ENCODE results near the gene IQCK. TPM values are rescaled to one million over a fixed set of nuclear protein-coding genes. Genes with fewer than 3 reads are reported as not detected.

Gene IQCK
- polyA plus RNA-seq, 3 donors = 0.52 to 1.2 (median 0.58) TPM

GRCh38 chr16:19683453-19684236 lies 34.4 kb upstream of the IQCK start:
- TF ChIP-seq, protein P1, sequence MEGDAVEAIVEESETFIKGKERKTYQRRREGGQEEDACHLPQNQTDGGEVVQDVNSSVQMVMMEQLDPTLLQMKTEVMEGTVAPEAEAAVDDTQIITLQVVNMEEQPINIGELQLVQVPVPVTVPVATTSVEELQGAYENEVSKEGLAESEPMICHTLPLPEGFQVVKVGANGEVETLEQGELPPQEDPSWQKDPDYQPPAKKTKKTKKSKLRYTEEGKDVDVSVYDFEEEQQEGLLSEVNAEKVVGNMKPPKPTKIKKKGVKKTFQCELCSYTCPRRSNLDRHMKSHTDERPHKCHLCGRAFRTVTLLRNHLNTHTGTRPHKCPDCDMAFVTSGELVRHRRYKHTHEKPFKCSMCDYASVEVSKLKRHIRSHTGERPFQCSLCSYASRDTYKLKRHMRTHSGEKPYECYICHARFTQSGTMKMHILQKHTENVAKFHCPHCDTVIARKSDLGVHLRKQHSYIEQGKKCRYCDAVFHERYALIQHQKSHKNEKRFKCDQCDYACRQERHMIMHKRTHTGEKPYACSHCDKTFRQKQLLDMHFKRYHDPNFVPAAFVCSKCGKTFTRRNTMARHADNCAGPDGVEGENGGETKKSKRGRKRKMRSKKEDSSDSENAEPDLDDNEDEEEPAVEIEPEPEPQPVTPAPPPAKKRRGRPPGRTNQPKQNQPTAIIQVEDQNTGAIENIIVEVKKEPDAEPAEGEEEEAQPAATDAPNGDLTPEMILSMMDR (IDR thresholded peaks at IDR 0.05) = no peak
- H2AFZ ChIP-seq (ENCODE audit: insufficient read depth, low read depth, low read length, poor library complexity, severe bottlenecking) = no peak overlapping the region
- no peak overlapping the region for H3K4me3 ChIP-seq (replicated peaks in 1 of 3; ENCODE audit: low read depth in 2 of 3, low read length in 3 of 3)
- intact Hi-C loops (cut with micrococcal nuclease) = no loop called here
- 97% methylated on average over 5 of the region's 6 CpGs for WGBS (ENCODE audit: insufficient coverage)
- no peak for DNase-seq
- peaks cover 4% of the 10 kb centered on the region for H3K4me1 Mint-ChIP-seq
- H3K27me3 Mint-ChIP-seq (ENCODE audit: low read depth in 3 of 3) = peaks cover 0 to 2% (median 0%) of the 10 kb centered on the region in 3 donors
- peak overlapping the region in 1 of 7 donors; percentile 13 for H3K27ac Mint-ChIP-seq
- no peaks in the 10 kb centered on the region for H4K20me1 ChIP-seq (ENCODE audit: insufficient read depth, low read length)
- H3K4me2 ChIP-seq (replicated peaks; ENCODE audit: extremely low read depth, low read length, poor library complexity, severe bottlenecking) = no peak overlapping the region
- peaks cover 0 to 7% (median 3%) of the 10 kb centered on the region in 7 donors for H3K9me3 Mint-ChIP-seq
- H3K79me2 ChIP-seq (ENCODE audit: insufficient read depth, low read length) = no peaks in the 10 kb centered on the region
- H3K27me3 ChIP-seq (ENCODE audit: control insufficient read depth in 2 of 2, insufficient read depth in 2 of 2, low read length in 2 of 2) = no peaks in the 10 kb centered on the region
- no peak overlapping the region for H3K4me3 Mint-ChIP-seq
- H3K27ac ChIP-seq (ENCODE audit: low read depth in 1 of 2, low read length in 2 of 2) = peak overlapping the region in 1 of 2 donors; percentile 44
- no peaks in the 10 kb centered on the region for H3K9me3 ChIP-seq (replicated peaks in 1 of 2; ENCODE audit: control insufficient read depth in 1 of 2, insufficient read depth in 1 of 2, low read length in 2 of 2)
- H3K4me1 ChIP-seq (ENCODE audit: control insufficient read depth in 1 of 2, insufficient read depth in 2 of 2, low read length in 2 of 2) = no peaks in the 10 kb centered on the region
- H3K36me3 Mint-ChIP-seq = peaks cover 68 to 85% of the 10 kb centered on the region in 2 donors
- H3K9ac ChIP-seq (ENCODE audit: insufficient read depth, low read length, poor library complexity, severe bottlenecking) = no peak overlapping the region
- peaks cover 60 to 90% of the 10 kb centered on the region in 2 donors for H3K36me3 ChIP-seq (replicated peaks in 1 of 2; ENCODE audit: control insufficient read depth in 1 of 2, insufficient read depth in 2 of 2, low read length in 2 of 2)

DNA sequence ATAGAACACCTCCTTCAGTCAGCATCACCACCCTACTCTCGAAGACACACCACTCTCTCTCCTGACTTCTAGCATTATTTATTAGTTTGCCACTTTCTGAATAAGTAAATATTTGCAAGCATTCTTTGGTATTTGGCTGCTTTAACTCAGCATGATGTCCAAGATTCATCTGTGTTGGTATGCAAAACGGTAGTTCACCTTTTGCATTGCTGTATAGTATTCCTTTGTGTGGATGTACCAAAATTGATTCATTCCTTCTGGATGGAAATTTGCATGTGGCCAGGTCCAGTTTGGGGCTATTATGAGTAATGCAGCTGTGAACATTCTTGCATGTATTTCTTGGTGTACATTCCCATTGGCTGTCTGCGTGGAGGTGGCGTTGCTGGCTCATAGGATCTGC lies 32.9 kb upstream of the IQCK start:
- peaks cover 9% of the 10 kb centered on the region for H3K4me1 Mint-ChIP-seq
- no peak overlapping the region for H3K4me3 Mint-ChIP-seq
- H3K36me3 ChIP-seq (replicated peaks in 1 of 2; ENCODE audit: control insufficient read depth in 1 of 2, insufficient read depth in 2 of 2, low read length in 2 of 2) = peaks cover 61 to 95% of the 10 kb centered on the region in 2 donors
- H3K9me3 ChIP-seq (replicated peaks in 1 of 2; ENCODE audit: control insufficient read depth in 1 of 2, insufficient read depth in 1 of 2, low read length in 2 of 2) = no peaks in the 10 kb centered on the region
- no peaks in the 10 kb centered on the region for H3K27me3 ChIP-seq (ENCODE audit: control insufficient read depth in 2 of 2, insufficient read depth in 2 of 2, low read length in 2 of 2)
- no peak overlapping the region for H3K4me3 ChIP-seq (replicated peaks in 1 of 3; ENCODE audit: low read depth in 2 of 3, low read length in 3 of 3)
- no peak overlapping the region for H3K27ac ChIP-seq (ENCODE audit: low read depth in 1 of 2, low read length in 2 of 2)
- H3K9ac ChIP-seq (ENCODE audit: insufficient read depth, low read length, poor library complexity, severe bottlenecking) = no peak overlapping the region
- H3K27ac Mint-ChIP-seq = no peak overlapping the region
- H2AFZ ChIP-seq (ENCODE audit: insufficient read depth, low read depth, low read length, poor library complexity, severe bottlenecking) = no peak overlapping the region
- H3K9me3 Mint-ChIP-seq = peaks cover 0 to 7% (median 3%) of the 10 kb centered on the region in 7 donors
- TF ChIP-seq, protein P1 (IDR thresholded peaks at IDR 0.05) = no peak
- peaks cover 0 to 2% (median 0%) of the 10 kb centered on the region in 3 donors for H3K27me3 Mint-ChIP-seq (ENCODE audit: low read depth in 3 of 3)
- no peaks in the 10 kb centered on the region for H3K79me2 ChIP-seq (ENCODE audit: insufficient read depth, low read length)
- H3K4me1 ChIP-seq (ENCODE audit: control insufficient read depth in 1 of 2, insufficient read depth in 2 of 2, low read length in 2 of 2) = peaks cover 0 to 4% of the 10 kb centered on the region in 2 donors
- peaks cover 67 to 90% of the 10 kb centered on the region in 2 donors for H3K36me3 Mint-ChIP-seq
- no peaks in the 10 kb centered on the region for H4K20me1 ChIP-seq (ENCODE audit: insufficient read depth, low read length)
- WGBS (ENCODE audit: insufficient coverage) = 100% methylated on average over 3 of the region's 4 CpGs
- intact Hi-C loops (cut with micrococcal nuclease) = no loop called here
- no peak overlapping the region for H3K4me2 ChIP-seq (replicated peaks; ENCODE audit: extremely low read depth, low read length, poor library complexity, severe bottlenecking)
- DNase-seq = no peak
